HuH-7.5 (cell line): ENCODE results near the gene ACSL1.
"Not testable (repeated sequence)": the region's sequence is repeated elsewhere in the genome, so short reads cannot be mapped to it uniquely, and the experiment has no call there.

Source experiments
- DNase-seq: peaks from one replicate; pipeline ENCODE4 v3.0.0; 2011; ENCODE audit warnings: low spot score

Gene ACSL1

GRCh38 chr4:184755278-184755677, 70.5 kb downstream of the ACSL1 start:
- DNase-seq = no peak

- DNase-seq = no peak
These were observed 73.1 kb downstream of the ACSL1 start for GRCh38 chr4:184752496-184753275.

- DNase-seq = no peak
These were observed 74.2 kb downstream of the ACSL1 start for GRCh38 chr4:184751585-184751956.

- DNase-seq = no peak
These were observed 74.7 kb downstream of the ACSL1 start for GRCh38 chr4:184750926-184751584.

- no peak for DNase-seq
These were observed 77.5 kb downstream of the ACSL1 start for GRCh38 chr4:184748251-184748652.

- no peak for DNase-seq
These were observed 78.5 kb downstream of the ACSL1 start for GRCh38 chr4:184747034-184747830.

- DNase-seq = peak; percentile 51
These were observed 79.7 kb downstream of the ACSL1 start for GRCh38 chr4:184745831-184746795.

- DNase-seq = no peak
These were observed 81.5 kb downstream of the ACSL1 start for GRCh38 chr4:184744236-184744635.

- no peak for DNase-seq
These were observed 82.1 kb downstream of the ACSL1 start for GRCh38 chr4:184743650-184744049.

GRCh38 chr4:184741651-184742050, 84.1 kb downstream of the ACSL1 start:
- not testable (repeated sequence) for DNase-seq

GRCh38 chr4:184740980-184741391, 84.8 kb downstream of the ACSL1 start:
- DNase-seq = no peak

GRCh38 chr4:184739575-184739974, 86.2 kb downstream of the ACSL1 start:
- DNase-seq = not testable (repeated sequence)

- DNase-seq = no peak
These were observed 91.0 kb downstream of the ACSL1 start for GRCh38 chr4:184734758-184735157.

GRCh38 chr4:184733654-184734524, 91.9 kb downstream of the ACSL1 start, which contains the start of gene CENPU:
TSS of gene CENPU (minus strand) at chr4:184734096. CDS start at chr4:184734062, 34 bp downstream.
- DNase-seq = peak; percentile 77

GRCh38 chr4:184732126-184732525, 93.6 kb downstream of the ACSL1 start:
- no peak for DNase-seq

- no peak for DNase-seq
These were observed 94.7 kb downstream of the ACSL1 start for GRCh38 chr4:184731056-184731455.

- no peak for DNase-seq
These were observed 95.8 kb downstream of the ACSL1 start for GRCh38 chr4:184729946-184730345.

- DNase-seq = no peak
These were observed 96.9 kb downstream of the ACSL1 start for GRCh38 chr4:184728858-184729257.

GRCh38 chr4:184727430-184727829, 98.3 kb downstream of the ACSL1 start:
- no peak for DNase-seq

- no peak for DNase-seq
These were observed 103.0 kb downstream of the ACSL1 start for GRCh38 chr4:184722798-184723197.
